KMS-11 (cell line): ENCODE results near the gene PLXNB2.
A peak's percentile ranks its signal among the peaks of the same experiment; 100 is the strongest.

Source experiments
- H2AFZ ChIP-seq: fragments of 200-600 bp; sonication (generic); 2 replicates; pipeline ENCODE4 v1.6.1; 2016; ENCODE audit warnings: antibody characterized with exemption, mixed run types, low read depth
- H3K27ac ChIP-seq: fragments of 200-600 bp; sonication (generic); 2 replicates; pipeline ENCODE4 v1.6.1; 2016; ENCODE audit warnings: mild to moderate bottlenecking, mixed run types
- H3K27me3 ChIP-seq: fragments of 200-600 bp; sonication (generic); 2 replicates; pipeline ENCODE4 v1.6.1; 2017; ENCODE audit warnings: mild to moderate bottlenecking, low read depth, mixed run types, moderate library complexity; ENCODE audit not compliant: insufficient read depth
- H3K36me3 ChIP-seq: fragments of 200-600 bp; sonication (generic); 2 replicates; pipeline ENCODE4 v1.6.1; 2017; ENCODE audit warnings: mild to moderate bottlenecking, mixed run types; ENCODE audit not compliant: insufficient read depth
- H3K4me1 ChIP-seq: fragments of 200-600 bp; sonication (generic); 2 replicates; pipeline ENCODE4 v1.6.1; 2016; ENCODE audit warnings: mild to moderate bottlenecking, low read depth, mixed run types; ENCODE audit not compliant: poor library complexity, severe bottlenecking
- H3K4me2 ChIP-seq: fragments of 200-600 bp; sonication (generic); 2 replicates; pipeline ENCODE4 v1.7.0; 2016; ENCODE audit warnings: mild to moderate bottlenecking, mixed run types
- H3K4me3 ChIP-seq: fragments of 200-600 bp; sonication (generic); IDR thresholded peaks from 2 replicates; pipeline ENCODE4 v1.6.1; 2017; ENCODE audit warnings: low read depth, low read length, mixed read lengths; ENCODE audit not compliant: insufficient read depth
- H3K79me2 ChIP-seq: fragments of 200-600 bp; sonication (generic); 2 replicates; pipeline ENCODE4 v1.6.1; 2016; ENCODE audit warnings: low read depth, mixed run types; ENCODE audit not compliant: insufficient read depth
- H3K9ac ChIP-seq: fragments of 200-600 bp; sonication (generic); 2 replicates; pipeline ENCODE4 v1.6.1; 2016; ENCODE audit warnings: mild to moderate bottlenecking, mixed run types
- H4K20me1 ChIP-seq: fragments of 200-600 bp; sonication (generic); 2 replicates; pipeline ENCODE4 v1.6.1; 2016; ENCODE audit warnings: mild to moderate bottlenecking, mixed run types; ENCODE audit not compliant: insufficient read depth
- CTCF ChIP-seq: fragments of 200-600 bp; sonication (generic); conservative IDR thresholded peaks from 2 replicates; pipeline ENCODE4 v1.6.1; 2017; ENCODE audit warnings: low read depth, mild to moderate bottlenecking, antibody characterized with exemption, low read length, moderate library complexity, mixed read lengths

The PLXNB2 gene

GRCh38 chr22:50262460-50262911 lies 45.0 kb downstream of the PLXNB2 start:
- Histone ChIP-seq H3K79me2 (no peaks in the 10 kb centered on the region), H3K36me3 (no peaks in the 10 kb centered on the region), H2AFZ (no peak overlapping the region), H3K4me1 (peaks cover 10% of the 10 kb centered on the region), H3K4me2 (no peak overlapping the region; the same call in 1 of the 2 replicates), H3K9ac (no peak overlapping the region), H3K27me3 (no peaks in the 10 kb centered on the region), H3K27ac (no peak overlapping the region), H3K4me3 (no peak overlapping the region), H4K20me1 (no peaks in the 10 kb centered on the region)
- TF ChIP-seq CTCF: no peak

GRCh38 chr22:50261615-50262459 lies 45.6 kb downstream of the PLXNB2 start, which contains the start of gene MAPK12:
Gene MAPK12 (minus strand): TSS chr22:50261683. CDS start chr22:50261509, 174 bp downstream.
- Histone ChIP-seq H3K36me3 (no peaks in the 10 kb centered on the region), H3K27ac (no peak within 1 kb of the TSS), H2AFZ (no peak within 1 kb of the TSS; the same call in 1 of the 2 replicates), H3K27me3 (no peaks in the 10 kb centered on the region), H3K4me1 (peaks cover 10% of the 10 kb centered on the region), H3K79me2 (no peaks in the 10 kb centered on the region), H4K20me1 (no peaks in the 10 kb centered on the region), H3K9ac (peak within 1 kb of the TSS; percentile 60; the same call in 1 of the 2 replicates), H3K4me2 (peak within 1 kb of the TSS; percentile 50; the same call in 1 of the 2 replicates), H3K4me3 (no peak within 1 kb of the TSS)
- TF ChIP-seq CTCF: no peak

- Histone ChIP-seq H3K27ac (no peak overlapping the region), H2AFZ (no peak overlapping the region; the same call in 1 of the 2 replicates)
These were observed 46.4 kb downstream of the PLXNB2 start for GRCh38 chr22:50260801-50261614.

More at GRCh38 chr22:50260801-50261614, 46.4 kb downstream of the PLXNB2 start:
- H3K79me2 ChIP-seq: no peaks in the 10 kb centered on the region
- no peak overlapping the region for H3K4me3 ChIP-seq
- no peaks in the 10 kb centered on the region for H4K20me1 ChIP-seq
- no peaks in the 10 kb centered on the region for H3K36me3 ChIP-seq
- peak overlapping the region; percentile 50; the same call in 1 of the 2 replicates for H3K4me2 ChIP-seq
- TF ChIP-seq CTCF: no peak
- H3K27me3 ChIP-seq: no peaks in the 10 kb centered on the region
- peak overlapping the region; percentile 60; the same call in 1 of the 2 replicates for H3K9ac ChIP-seq
- peaks cover 10% of the 10 kb centered on the region for H3K4me1 ChIP-seq
